GM19240 (cell line): ENCODE data around the gene SUSD2.
"Not testable (repeated sequence)": the region's sequence is repeated elsewhere in the genome, so short reads cannot be mapped to it uniquely, and the experiment has no call there.

Experiments used
- DNase-seq: peaks from one replicate; pipeline ENCODE4 v3.0.0; 2011; ENCODE audit warnings: low spot score; ENCODE audit not compliant: insufficient read length

The SUSD2 gene

GRCh38 chr22:24213111-24213510 is 31.8 kb downstream of the SUSD2 start:
- not testable (repeated sequence) for DNase-seq

- DNase-seq: no peak
Measured at GRCh38 chr22:24214467-24215285, 33.4 kb downstream of the SUSD2 start.

- DNase-seq: no peak
Measured at GRCh38 chr22:24216541-24217209, 35.4 kb downstream of the SUSD2 start.

GRCh38 chr22:24217384-24217783 is 36.1 kb downstream of the SUSD2 start:
- DNase-seq: no peak

GRCh38 chr22:24219750-24220149 is 38.5 kb downstream of the SUSD2 start:
- DNase-seq: no peak

- no peak for DNase-seq
Measured at GRCh38 chr22:24224468-24224867, 43.2 kb downstream of the SUSD2 start.

GRCh38 chr22:24225044-24225601 is 43.8 kb downstream of the SUSD2 start:
- DNase-seq: no peak

GRCh38 chr22:24225951-24226350 is 44.7 kb downstream of the SUSD2 start:
- DNase-seq: no peak

- peak; percentile 47 for DNase-seq
Measured at GRCh38 chr22:24230911-24231656, 49.8 kb downstream of the SUSD2 start.

GRCh38 chr22:24231706-24232105 is 50.4 kb downstream of the SUSD2 start:
- no peak for DNase-seq

GRCh38 chr22:24232124-24232523 is 50.8 kb downstream of the SUSD2 start:
- no peak for DNase-seq

GRCh38 chr22:24232725-24233124 is 51.4 kb downstream of the SUSD2 start:
- DNase-seq: no peak

- DNase-seq: no peak
Measured at GRCh38 chr22:24233235-24233634, 51.9 kb downstream of the SUSD2 start.

GRCh38 chr22:24233816-24234215 is 52.5 kb downstream of the SUSD2 start:
- DNase-seq: no peak

GRCh38 chr22:24235315-24235714 is 54.0 kb downstream of the SUSD2 start:
- DNase-seq: no peak

GRCh38 chr22:24236656-24237055 is 55.4 kb downstream of the SUSD2 start:
- DNase-seq: no peak

GRCh38 chr22:24238101-24238694 is 56.9 kb downstream of the SUSD2 start:
- DNase-seq: not testable (repeated sequence)
